PC-9 (cell line): Measurements from ENCODE around the gene REV1. TPM values are rescaled to one million over a fixed set of nuclear protein-coding genes. Genes with fewer than 3 reads are reported as not detected.

ENCODE experiments used
- BruUV-seq: library from RNA; stranded (reverse); fragments of 400-500 nt; replicated peaks from 2 replicates; lab custom pipeline; 2021; lab: Mats Ljungman, UMichigan
- CTCF ChIA-PET: fragments of 300-600 bp; sonication (Branson Sonifier 250); formaldehyde crosslinking; loops from one replicate; lab custom pipeline; 2022; ENCODE audit warnings: antibody characterized with exemption; lab: Charles Lee
- POLR2A ChIA-PET: fragments of 300-600 bp; sonication (Branson Sonifier 250); formaldehyde crosslinking; loops from one replicate; lab custom pipeline; 2022; ENCODE audit warnings: antibody characterized with exemption; ENCODE audit not compliant: unreplicated experiment; lab: Charles Lee
- DNase-seq, 2 experiments: peaks; one replicate each; pipeline versions ENCODE4 v3.0.0 to v3.0.0-alpha.2; 2015 to 2022; ENCODE audit warnings: mixed read lengths in 1 of 2
- H2AFZ ChIP-seq: fragments of 200-600 bp; sonication (generic); 2 replicates; pipeline ENCODE4 v1.8.1; 2017; ENCODE audit warnings: antibody characterized with exemption
- H3F3A ChIP-seq: fragments of 200-600 bp; sonication (generic); 2 replicates; pipeline ENCODE4 v1.8.1; 2017; ENCODE audit warnings: antibody characterized with exemption, mild to moderate bottlenecking, low read depth; ENCODE audit not compliant: insufficient read depth
- H3K27ac ChIP-seq: fragments of 200-600 bp; sonication (generic); 2 replicates; pipeline ENCODE4 v1.6.1; 2016; ENCODE audit warnings: mixed run types
- H3K27me3 ChIP-seq: fragments of 200-600 bp; sonication (generic); 2 replicates; pipeline ENCODE4 v1.6.1; 2016; ENCODE audit warnings: low read depth, mixed run types; ENCODE audit not compliant: insufficient read depth
- H3K36me3 ChIP-seq: fragments of 200-600 bp; sonication (generic); 2 replicates; pipeline ENCODE4 v1.6.1; 2016; ENCODE audit warnings: low read depth, mixed run types
- H3K4me1 ChIP-seq: fragments of 200-600 bp; sonication (generic); replicated peaks from 2 replicates; pipeline ENCODE4 v1.6.1; 2016; ENCODE audit warnings: mixed run types; ENCODE audit not compliant: insufficient read depth
- H3K4me2 ChIP-seq: fragments of 200-600 bp; sonication (generic); 2 replicates; pipeline ENCODE4 v1.6.1; 2017; ENCODE audit warnings: mixed run types
- H3K4me3 ChIP-seq: fragments of 200-600 bp; sonication (generic); 2 replicates; pipeline ENCODE4 v1.6.1; 2016; ENCODE audit warnings: mixed run types
- H3K79me2 ChIP-seq: fragments of 200-600 bp; sonication (generic); 2 replicates; pipeline ENCODE4 v1.6.1; 2017; ENCODE audit warnings: low read depth, mixed run types
- H3K9me2 ChIP-seq: fragments of 200-600 bp; sonication (generic); 2 replicates; pipeline ENCODE4 v1.8.1; 2017; ENCODE audit warnings: mild to moderate bottlenecking; ENCODE audit not compliant: insufficient read depth
- H3K9me3 ChIP-seq: fragments of 200-600 bp; sonication (generic); 2 replicates; pipeline ENCODE4 v1.8.1; 2016; ENCODE audit warnings: low read depth; ENCODE audit not compliant: insufficient read depth
- H4K20me1 ChIP-seq: fragments of 200-600 bp; sonication (generic); 2 replicates; pipeline ENCODE4 v1.8.1; 2017; ENCODE audit not compliant: insufficient read depth
- CTCF ChIP-seq: fragments of 200-600 bp; sonication (generic); conservative IDR thresholded peaks from 2 replicates; pipeline ENCODE4 v1.6.1; 2017; ENCODE audit warnings: mixed run types, antibody characterized with exemption, mild to moderate bottlenecking, moderate library complexity
- EZH2 ChIP-seq: fragments of 200-600 bp; sonication (generic); IDR thresholded peaks from 2 replicates; pipeline ENCODE4 v1.8.0; 2017; ENCODE audit warnings: antibody characterized with exemption, low read depth
- intact Hi-C: fragments of 100-400 bp; cut with micrococcal nuclease; formaldehyde crosslinking; loops from one replicate; pipeline ENCODE4 v1.10.0; 2022; ENCODE audit not compliant: unreplicated experiment
- total RNA-seq: library from RNA; stranded (reverse); gene quantifications from 2 replicates; pipeline ENCODE4 v1.2.3, GENCODE V29; 2021

The REV1 gene
- total RNA-seq, 1 experiment from 2014 or later: 50.5 TPM

- H3K9me2 ChIP-seq: no peaks in the 10 kb centered on the region
- peaks cover 25% of the 10 kb centered on the region for H4K20me1 ChIP-seq
- H3K4me1 ChIP-seq: no peaks in the 10 kb centered on the region
- H2AFZ ChIP-seq: no peak overlapping the region
- no peaks in the 10 kb centered on the region for H3K79me2 ChIP-seq
- H3K27ac ChIP-seq: no peak overlapping the region
- no peaks in the 10 kb centered on the region; the same call in 1 of the 2 replicates for H3F3A ChIP-seq
- intact Hi-C loops: no loop called here
- H3K4me2 ChIP-seq: no peak overlapping the region
- H3K9me3 ChIP-seq: no peaks in the 10 kb centered on the region
- ChIA-PET CTCF (no interaction called here), POLR2A (no interaction called here)
- H3K36me3 ChIP-seq: peaks cover 40% of the 10 kb centered on the region
- H3K27me3 ChIP-seq: no peaks in the 10 kb centered on the region
- DNase-seq: no peak
- no TSS peak for BruUV-seq
- TF ChIP-seq CTCF (no peak), EZH2 (no peak)
- H3K4me3 ChIP-seq: no peak overlapping the region
These were observed 100.4 kb downstream of the REV1 start for GRCh38 chr2:99389371-99389770.

- H3K27ac ChIP-seq: no peak overlapping the region
- TF ChIP-seq EZH2: no peak
- TF ChIP-seq CTCF: no peak
- no peaks in the 10 kb centered on the region for H3K79me2 ChIP-seq
- H4K20me1 ChIP-seq: peaks cover 25% of the 10 kb centered on the region
- H3K27me3 ChIP-seq: no peaks in the 10 kb centered on the region
- CTCF ChIA-PET: no interaction called here
- no peaks in the 10 kb centered on the region for H3K9me2 ChIP-seq
- POLR2A ChIA-PET: no interaction called here
- intact Hi-C loops: no loop called here
- H3K4me2 ChIP-seq: no peak overlapping the region
- peaks cover 38% of the 10 kb centered on the region for H3K36me3 ChIP-seq
- H3K9me3 ChIP-seq: no peaks in the 10 kb centered on the region
- no peak overlapping the region for H2AFZ ChIP-seq
- H3F3A ChIP-seq: no peaks in the 10 kb centered on the region; the same call in 1 of the 2 replicates
- BruUV-seq: no TSS peak
- H3K4me3 ChIP-seq: no peak overlapping the region
- no peaks in the 10 kb centered on the region for H3K4me1 ChIP-seq
- no peak for DNase-seq
These were observed 100.9 kb downstream of the REV1 start for GRCh38 chr2:99388892-99389291.

- Histone ChIP-seq H3F3A (no peaks in the 10 kb centered on the region; the same call in 1 of the 2 replicates), H3K4me2 (no peak overlapping the region), H3K4me1 (no peaks in the 10 kb centered on the region), H3K79me2 (no peaks in the 10 kb centered on the region), H3K4me3 (no peak overlapping the region), H2AFZ (no peak overlapping the region), H4K20me1 (peaks cover 25% of the 10 kb centered on the region), H3K9me2 (no peaks in the 10 kb centered on the region), H3K27me3 (no peaks in the 10 kb centered on the region), H3K27ac (no peak overlapping the region), H3K9me3 (no peaks in the 10 kb centered on the region), H3K36me3 (peaks cover 44% of the 10 kb centered on the region)
- ChIA-PET CTCF (no interaction called here), POLR2A (no interaction called here)
- BruUV-seq: no TSS peak
- TF ChIP-seq CTCF (no peak), EZH2 (no peak)
- DNase-seq: no peak
- intact Hi-C loops: no loop called here
These were observed 103.8 kb downstream of the REV1 start for GRCh38 chr2:99386011-99386410.
